ENCODE data around the gene TRIM29. TPM values are rescaled to one million over a fixed set of nuclear protein-coding genes. Genes with fewer than 3 reads are reported as not detected.

The TRIM29 gene
- total and polyA plus RNA-seq, 2 experiments from 2014 or later = 0.28 TPM; not detected in 1

GRCh38 chr11:120149246-120149645, 11.3 kb upstream of the TRIM29 start:
- TF ChIP-seq JUNB (IDR thresholded peaks at IDR 0.05; ENCODE audit: unreplicated experiment) = no peak
- TF ChIP-seq POLR2AphosphoS5 (IDR thresholded peaks at IDR 0.05; ENCODE audit: low read depth) = no peak
- no peak for TF ChIP-seq CREB1 (CRISPR knock-in tag; IDR thresholded peaks at IDR 0.05; ENCODE audit: low read depth)
- TF ChIP-seq, protein P1, sequence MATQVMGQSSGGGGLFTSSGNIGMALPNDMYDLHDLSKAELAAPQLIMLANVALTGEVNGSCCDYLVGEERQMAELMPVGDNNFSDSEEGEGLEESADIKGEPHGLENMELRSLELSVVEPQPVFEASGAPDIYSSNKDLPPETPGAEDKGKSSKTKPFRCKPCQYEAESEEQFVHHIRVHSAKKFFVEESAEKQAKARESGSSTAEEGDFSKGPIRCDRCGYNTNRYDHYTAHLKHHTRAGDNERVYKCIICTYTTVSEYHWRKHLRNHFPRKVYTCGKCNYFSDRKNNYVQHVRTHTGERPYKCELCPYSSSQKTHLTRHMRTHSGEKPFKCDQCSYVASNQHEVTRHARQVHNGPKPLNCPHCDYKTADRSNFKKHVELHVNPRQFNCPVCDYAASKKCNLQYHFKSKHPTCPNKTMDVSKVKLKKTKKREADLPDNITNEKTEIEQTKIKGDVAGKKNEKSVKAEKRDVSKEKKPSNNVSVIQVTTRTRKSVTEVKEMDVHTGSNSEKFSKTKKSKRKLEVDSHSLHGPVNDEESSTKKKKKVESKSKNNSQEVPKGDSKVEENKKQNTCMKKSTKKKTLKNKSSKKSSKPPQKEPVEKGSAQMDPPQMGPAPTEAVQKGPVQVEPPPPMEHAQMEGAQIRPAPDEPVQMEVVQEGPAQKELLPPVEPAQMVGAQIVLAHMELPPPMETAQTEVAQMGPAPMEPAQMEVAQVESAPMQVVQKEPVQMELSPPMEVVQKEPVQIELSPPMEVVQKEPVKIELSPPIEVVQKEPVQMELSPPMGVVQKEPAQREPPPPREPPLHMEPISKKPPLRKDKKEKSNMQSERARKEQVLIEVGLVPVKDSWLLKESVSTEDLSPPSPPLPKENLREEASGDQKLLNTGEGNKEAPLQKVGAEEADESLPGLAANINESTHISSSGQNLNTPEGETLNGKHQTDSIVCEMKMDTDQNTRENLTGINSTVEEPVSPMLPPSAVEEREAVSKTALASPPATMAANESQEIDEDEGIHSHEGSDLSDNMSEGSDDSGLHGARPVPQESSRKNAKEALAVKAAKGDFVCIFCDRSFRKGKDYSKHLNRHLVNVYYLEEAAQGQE (IDR thresholded peaks at IDR 0.05; ENCODE audit: unreplicated experiment) = no peak
- no peak for TF ChIP-seq EZH2 (IDR thresholded peaks at IDR 0.05; ENCODE audit: low read depth, unreplicated experiment)
- no peak for TF ChIP-seq ZNF114 (CRISPR knock-in tag; IDR thresholded peaks at IDR 0.05)
- TF ChIP-seq ETS1 (IDR thresholded peaks at IDR 0.05) = no peak
- no peak for TF ChIP-seq STAT1 (IDR thresholded peaks at IDR 0.05; ENCODE audit: unreplicated experiment)
- TF ChIP-seq, protein P2, sequence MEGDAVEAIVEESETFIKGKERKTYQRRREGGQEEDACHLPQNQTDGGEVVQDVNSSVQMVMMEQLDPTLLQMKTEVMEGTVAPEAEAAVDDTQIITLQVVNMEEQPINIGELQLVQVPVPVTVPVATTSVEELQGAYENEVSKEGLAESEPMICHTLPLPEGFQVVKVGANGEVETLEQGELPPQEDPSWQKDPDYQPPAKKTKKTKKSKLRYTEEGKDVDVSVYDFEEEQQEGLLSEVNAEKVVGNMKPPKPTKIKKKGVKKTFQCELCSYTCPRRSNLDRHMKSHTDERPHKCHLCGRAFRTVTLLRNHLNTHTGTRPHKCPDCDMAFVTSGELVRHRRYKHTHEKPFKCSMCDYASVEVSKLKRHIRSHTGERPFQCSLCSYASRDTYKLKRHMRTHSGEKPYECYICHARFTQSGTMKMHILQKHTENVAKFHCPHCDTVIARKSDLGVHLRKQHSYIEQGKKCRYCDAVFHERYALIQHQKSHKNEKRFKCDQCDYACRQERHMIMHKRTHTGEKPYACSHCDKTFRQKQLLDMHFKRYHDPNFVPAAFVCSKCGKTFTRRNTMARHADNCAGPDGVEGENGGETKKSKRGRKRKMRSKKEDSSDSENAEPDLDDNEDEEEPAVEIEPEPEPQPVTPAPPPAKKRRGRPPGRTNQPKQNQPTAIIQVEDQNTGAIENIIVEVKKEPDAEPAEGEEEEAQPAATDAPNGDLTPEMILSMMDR (conservative IDR thresholded peaks at IDR 0.05; ENCODE audit: low read depth in 2 of 2) = no peak
- TF ChIP-seq EZH2phosphoT487 (IDR thresholded peaks at IDR 0.05; ENCODE audit: unreplicated experiment) = no peak
- no peak for TF ChIP-seq NANOG (IDR thresholded peaks at IDR 0.05; ENCODE audit: borderline replicate concordance)
- TF ChIP-seq ZNF331 (CRISPR knock-in tag; IDR thresholded peaks at IDR 0.05; ENCODE audit: low read depth) = no peak
- Histone ChIP-seq H3F3A (replicated peaks; ENCODE audit: low read depth) (no peaks in the 10 kb centered on the region), H3K27ac (ENCODE audit: low read depth) (no peak overlapping the region), H3K4me2 (no peak overlapping the region), H2AFZ (no peak overlapping the region), H3K9me2 (ENCODE audit: insufficient read depth) (no peaks in the 10 kb centered on the region), H3K4me1 (ENCODE audit: insufficient read depth) (no peaks in the 10 kb centered on the region), H3K79me2 (replicated peaks; ENCODE audit: insufficient read depth) (no peaks in the 10 kb centered on the region), H3K27me3 (ENCODE audit: insufficient read depth) (no peaks in the 10 kb centered on the region), H3K36me3 (ENCODE audit: insufficient read depth) (no peaks in the 10 kb centered on the region), H4K20me1 (replicated peaks; ENCODE audit: insufficient read depth) (no peaks in the 10 kb centered on the region), H3K4me3 (no peak overlapping the region)
- no peak overlapping the region for H3K27ac Mint-ChIP-seq
- H3K36me3 Mint-ChIP-seq (ENCODE audit: low read depth) = no peaks in the 10 kb centered on the region
- no peak overlapping the region for H3K4me3 Mint-ChIP-seq
- DNase-seq (ENCODE audit: low spot score) (no peak), ATAC-seq (no peak)
- no peaks in the 10 kb centered on the region for H3K27me3 Mint-ChIP-seq (ENCODE audit: insufficient read depth, low read depth, poor library complexity)
- H3K9me3 Mint-ChIP-seq = no peaks in the 10 kb centered on the region
- H3K4me1 Mint-ChIP-seq = peaks cover 8% of the 10 kb centered on the region; the same call in 1 of the 3 replicates
